Fibroblast of villous mesenchyme (primary cell): Measurements from ENCODE around the gene PCDH9. TPM values are rescaled to one million over a fixed set of nuclear protein-coding genes. Genes with fewer than 3 reads are reported as not detected.
A peak's percentile ranks its signal among the peaks of the same experiment; 100 is the strongest.

Experiments
- DNase-seq: peaks from one replicate; pipeline ENCODE4 v3.0.0-alpha.2; 2010; ENCODE audit warnings: low read depth
- H3K4me3 ChIP-seq: 2 replicates; pipeline ENCODE4 v1.5.1; 2011; ENCODE audit warnings: low read depth, mild to moderate bottlenecking, low read length
- total RNA-seq: library from RNA; depleted of rRNA; stranded (reverse); fragments of >200 nt; gene quantifications from 2 replicates; pipeline ENCODE4 v1.2.3, GENCODE V29; 2012
- TF ChIP-seq, protein P1 (sequence below): IDR thresholded peaks from 2 replicates; pipeline ENCODE4 v1.5.1; 2012; ENCODE audit warnings: low read depth, mild to moderate bottlenecking, low read length; ENCODE audit not compliant: insufficient read depth

The PCDH9 gene
- total RNA-seq, 1 donor = 9.9 TPM

DNA sequence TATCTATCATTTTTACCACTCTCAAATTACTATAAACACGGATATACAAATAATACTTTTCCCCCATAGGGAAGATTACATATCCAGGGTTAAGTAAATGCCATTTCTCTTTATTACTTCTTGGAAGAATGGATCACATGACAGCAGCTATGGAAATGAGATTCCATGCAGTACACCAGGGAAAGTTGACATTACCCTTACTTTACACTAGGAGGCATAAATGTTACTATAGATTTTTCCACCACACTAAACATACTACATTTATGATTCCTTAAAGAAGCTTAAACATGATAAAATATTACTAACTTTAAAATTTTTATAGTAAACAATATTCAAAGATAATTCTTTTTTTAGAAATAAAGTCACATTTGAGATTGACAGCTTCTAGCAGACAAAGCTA lies 611.4 kb downstream of the PCDH9 start:
- TF ChIP-seq, protein P1, sequence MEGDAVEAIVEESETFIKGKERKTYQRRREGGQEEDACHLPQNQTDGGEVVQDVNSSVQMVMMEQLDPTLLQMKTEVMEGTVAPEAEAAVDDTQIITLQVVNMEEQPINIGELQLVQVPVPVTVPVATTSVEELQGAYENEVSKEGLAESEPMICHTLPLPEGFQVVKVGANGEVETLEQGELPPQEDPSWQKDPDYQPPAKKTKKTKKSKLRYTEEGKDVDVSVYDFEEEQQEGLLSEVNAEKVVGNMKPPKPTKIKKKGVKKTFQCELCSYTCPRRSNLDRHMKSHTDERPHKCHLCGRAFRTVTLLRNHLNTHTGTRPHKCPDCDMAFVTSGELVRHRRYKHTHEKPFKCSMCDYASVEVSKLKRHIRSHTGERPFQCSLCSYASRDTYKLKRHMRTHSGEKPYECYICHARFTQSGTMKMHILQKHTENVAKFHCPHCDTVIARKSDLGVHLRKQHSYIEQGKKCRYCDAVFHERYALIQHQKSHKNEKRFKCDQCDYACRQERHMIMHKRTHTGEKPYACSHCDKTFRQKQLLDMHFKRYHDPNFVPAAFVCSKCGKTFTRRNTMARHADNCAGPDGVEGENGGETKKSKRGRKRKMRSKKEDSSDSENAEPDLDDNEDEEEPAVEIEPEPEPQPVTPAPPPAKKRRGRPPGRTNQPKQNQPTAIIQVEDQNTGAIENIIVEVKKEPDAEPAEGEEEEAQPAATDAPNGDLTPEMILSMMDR = peak; percentile 27
- H3K4me3 ChIP-seq = no peak overlapping the region
- DNase-seq = peak; percentile 10

DNA sequence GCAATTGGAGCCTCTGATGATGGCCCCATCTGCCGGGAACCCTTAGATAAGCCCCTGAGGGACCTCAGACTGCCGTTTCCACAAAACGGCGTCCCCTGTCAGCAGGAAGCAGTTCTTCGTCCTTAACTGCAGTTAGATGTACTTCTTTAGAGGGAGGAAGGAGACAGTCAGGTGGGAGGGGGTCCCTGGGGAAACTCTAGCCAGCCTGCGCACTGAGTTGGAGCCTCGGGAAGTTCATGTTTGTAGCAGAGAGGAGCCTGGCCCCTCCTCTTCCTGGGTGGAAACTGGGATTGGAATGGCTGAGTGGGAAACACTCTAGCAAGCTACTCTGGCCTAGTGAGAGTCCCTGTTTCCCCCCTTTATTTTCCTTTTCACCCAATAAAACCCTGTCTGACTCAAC lies 612.4 kb downstream of the PCDH9 start:
- H3K4me3 ChIP-seq = no peak overlapping the region
- TF ChIP-seq, protein P1 = no peak
- no peak for DNase-seq

DNA sequence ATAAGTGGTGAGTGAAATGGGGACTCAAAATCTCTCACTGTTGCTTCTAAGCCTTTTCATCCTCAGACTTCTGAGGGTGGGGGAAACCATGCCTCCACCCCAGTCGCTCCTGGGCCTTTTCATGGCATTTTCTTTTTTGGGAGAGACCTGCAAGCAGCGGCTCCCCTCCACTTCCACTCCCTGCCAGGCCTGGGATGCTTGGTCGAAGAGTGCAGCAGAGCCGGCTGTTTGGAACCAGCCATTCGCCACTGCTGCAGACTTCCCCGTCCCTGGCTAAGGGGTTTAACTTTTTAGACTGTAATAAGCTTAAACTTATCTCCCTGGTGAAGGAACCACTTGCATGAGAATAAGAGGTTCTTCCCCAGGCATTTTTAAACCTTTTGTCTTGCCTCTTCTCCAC lies 617.2 kb downstream of the PCDH9 start:
- no peak for DNase-seq
- TF ChIP-seq, protein P1 = no peak
- no peak overlapping the region for H3K4me3 ChIP-seq

DNA sequence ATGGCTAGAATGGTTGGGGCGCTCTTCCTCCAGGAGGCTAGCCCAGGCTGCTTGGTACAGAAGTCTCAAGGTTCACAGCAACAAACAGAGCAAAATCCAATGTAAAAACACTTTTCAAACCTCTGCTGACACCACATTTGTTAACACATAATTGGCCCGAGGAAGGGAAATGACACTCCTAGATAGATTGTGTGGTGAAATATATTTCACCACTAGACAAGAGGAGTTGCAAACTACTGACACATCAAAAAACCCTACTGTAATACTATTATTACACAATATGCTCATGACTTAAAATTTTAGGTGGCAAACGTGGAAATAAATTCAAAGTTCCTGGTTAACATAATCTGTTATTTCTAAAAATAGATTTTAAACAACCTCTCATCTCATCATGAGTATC lies 643.6 kb downstream of the PCDH9 start:
- no peak overlapping the region for H3K4me3 ChIP-seq
- DNase-seq = no peak
- TF ChIP-seq, protein P1 = no peak

DNA sequence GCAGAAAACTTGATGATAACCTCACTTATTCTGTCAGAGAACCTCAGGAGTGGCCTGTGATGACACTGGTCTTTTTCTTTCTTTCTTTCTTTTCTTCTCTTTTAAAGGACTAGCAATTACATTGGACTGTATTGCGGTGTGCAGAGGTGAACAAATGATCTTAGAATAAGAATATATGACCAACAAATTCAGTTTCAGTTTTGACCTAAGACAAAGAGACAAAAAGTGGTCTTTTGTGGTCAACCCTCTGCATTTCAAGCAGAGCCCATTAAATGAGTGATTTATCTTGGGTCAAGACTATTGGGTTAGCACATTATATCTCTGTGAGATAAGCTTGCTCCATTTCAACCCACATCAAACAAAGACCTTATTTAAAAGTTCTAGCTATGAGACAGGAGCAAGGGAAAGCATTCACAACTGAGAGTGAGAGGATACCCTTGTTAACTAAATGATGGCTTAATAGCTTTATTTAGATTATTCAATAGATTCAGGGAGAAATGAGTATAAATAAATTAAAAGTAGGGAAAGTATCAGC lies 644.4 kb downstream of the PCDH9 start:
- TF ChIP-seq, protein P1 = no peak
- no peak overlapping the region for H3K4me3 ChIP-seq
- no peak for DNase-seq

DNA sequence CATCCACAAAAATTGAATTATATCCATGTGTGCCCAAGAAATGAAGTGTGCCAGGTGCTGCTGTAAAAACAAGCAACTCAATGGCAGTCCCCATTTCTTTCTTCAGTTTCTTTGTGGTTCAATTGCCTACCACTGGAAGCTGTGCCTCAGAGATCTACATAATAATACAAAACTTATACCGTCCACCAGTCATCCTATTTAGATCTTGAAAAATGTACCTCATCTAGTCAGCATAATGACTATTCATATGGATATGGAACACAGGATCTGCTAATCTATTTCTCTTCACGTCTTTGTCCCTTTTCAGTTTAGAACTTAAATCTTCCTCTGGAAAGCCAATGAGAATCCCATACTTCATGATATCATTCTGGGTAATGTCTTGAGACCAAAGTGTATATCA lies 648.5 kb downstream of the PCDH9 start:
- DNase-seq = no peak
- TF ChIP-seq, protein P1 = no peak
- H3K4me3 ChIP-seq = no peak overlapping the region

DNA sequence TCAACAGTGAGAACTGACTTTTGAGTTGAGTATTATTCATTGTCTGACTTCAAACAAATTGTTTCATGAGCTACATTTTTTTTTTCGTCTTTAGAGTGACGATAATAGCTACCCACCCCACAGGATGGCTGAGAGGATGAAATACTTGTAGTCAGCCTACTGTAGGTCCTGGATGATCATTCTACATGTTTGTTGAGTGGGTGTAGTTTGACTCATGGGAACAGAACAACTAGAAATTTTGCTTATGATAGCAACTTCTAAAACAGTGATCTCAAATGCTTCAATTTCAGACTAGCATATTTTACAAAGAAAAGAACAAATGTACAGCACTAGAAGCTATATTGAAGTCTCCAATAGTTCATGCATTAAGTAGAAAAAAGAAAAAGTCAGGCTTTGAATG lies 651.8 kb downstream of the PCDH9 start:
- no peak for DNase-seq
- H3K4me3 ChIP-seq = no peak overlapping the region
- TF ChIP-seq, protein P1 = no peak
